Mucosa of rectum (tissue), 2 donors: ENCODE measurements around the gene KCNK3.
"Not testable (repeated sequence)": the region's sequence is repeated elsewhere in the genome, so short reads cannot be mapped to it uniquely, and the experiment has no call there.

Source experiments
- H3K27ac ChIP-seq, 2 donors: one replicate each; pipeline ENCODE4 v1.7.0; 2013; ENCODE audit warnings: inconsistent platforms in 2 of 2, low read depth in 2 of 2, low read length in 2 of 2
- H3K27me3 ChIP-seq, 2 donors: one replicate each; pipeline ENCODE4 v1.7.0; 2013; ENCODE audit warnings: low read length in 2 of 2; ENCODE audit not compliant: control insufficient read depth in 2 of 2, insufficient read depth in 2 of 2
- H3K36me3 ChIP-seq, 2 donors: one replicate each; pipeline ENCODE4 v1.7.0; 2013; ENCODE audit warnings: low read length in 2 of 2; ENCODE audit not compliant: control insufficient read depth in 2 of 2, insufficient read depth in 2 of 2
- H3K4me1 ChIP-seq, 2 donors: one replicate each; pipeline ENCODE4 v1.7.0; 2013; ENCODE audit warnings: low read length in 2 of 2, mild to moderate bottlenecking in 1 of 2; ENCODE audit not compliant: control insufficient read depth in 2 of 2, insufficient read depth in 2 of 2
- H3K4me3 ChIP-seq, 2 donors: one replicate each; pipeline ENCODE4 v1.7.0; 2013; ENCODE audit warnings: low read length in 2 of 2
- H3K9ac ChIP-seq, 2 donors: one replicate each; pipeline ENCODE4 v1.7.0; 2013; ENCODE audit warnings: low read length in 2 of 2, low read depth in 1 of 2, mild to moderate bottlenecking in 1 of 2
- H3K9me3 ChIP-seq, 2 donors: one replicate each; pipeline ENCODE4 v1.7.0; 2013; ENCODE audit warnings: low read length in 2 of 2; ENCODE audit not compliant: control insufficient read depth in 2 of 2
- donor health status: healthy.
- donor health status: Normal muscosa, but diverticular disease.

The KCNK3 gene

GRCh38 chr2:26750467-26750866, 57.9 kb downstream of the KCNK3 start:
- H3K27me3 ChIP-seq, H3K36me3 ChIP-seq, H3K4me3 ChIP-seq, H3K4me1 ChIP-seq, H3K9me3 ChIP-seq, H3K27ac ChIP-seq, H3K9ac ChIP-seq: not testable (repeated sequence)

GRCh38 chr2:26752656-26753055, 60.1 kb downstream of the KCNK3 start:
- Histone ChIP-seq H3K4me1 (no peaks in the 10 kb centered on the region), H3K9me3 (no peaks in the 10 kb centered on the region), H3K4me3 (no peak overlapping the region), H3K27ac (no peak overlapping the region), H3K9ac (no peak overlapping the region), H3K36me3 (no peaks in the 10 kb centered on the region), H3K27me3 (no peaks in the 10 kb centered on the region)

- Histone ChIP-seq H3K4me1 (no peaks in the 10 kb centered on the region), H3K27me3 (no peaks in the 10 kb centered on the region), H3K9ac (no peak overlapping the region), H3K27ac (no peak overlapping the region), H3K36me3 (no peaks in the 10 kb centered on the region), H3K9me3 (no peaks in the 10 kb centered on the region), H3K4me3 (no peak overlapping the region)
These were observed 62.0 kb downstream of the KCNK3 start for GRCh38 chr2:26754539-26754938.

GRCh38 chr2:26754972-26755670, 62.6 kb downstream of the KCNK3 start:
- H3K27me3 ChIP-seq = no peaks in the 10 kb centered on the region
- H3K9ac ChIP-seq = no peak overlapping the region
- no peak overlapping the region for H3K4me3 ChIP-seq
- H3K4me1 ChIP-seq = no peaks in the 10 kb centered on the region
- no peaks in the 10 kb centered on the region for H3K9me3 ChIP-seq
- no peak overlapping the region for H3K27ac ChIP-seq
- no peaks in the 10 kb centered on the region for H3K36me3 ChIP-seq

GRCh38 chr2:26756337-26756736, 63.8 kb downstream of the KCNK3 start:
- H3K9ac ChIP-seq = no peak overlapping the region
- no peaks in the 10 kb centered on the region for H3K36me3 ChIP-seq

GRCh38 chr2:26757873-26758789, 65.6 kb downstream of the KCNK3 start:
- Histone ChIP-seq H3K27me3 (no peaks in the 10 kb centered on the region), H3K9me3 (no peaks in the 10 kb centered on the region), H3K4me1 (no peaks in the 10 kb centered on the region), H3K4me3 (no peak overlapping the region), H3K9ac (no peak overlapping the region), H3K36me3 (no peaks in the 10 kb centered on the region), H3K27ac (no peak overlapping the region)

More at GRCh38 chr2:26756337-26756736, 63.8 kb downstream of the KCNK3 start:
- H3K4me3 ChIP-seq = no peak overlapping the region
- no peaks in the 10 kb centered on the region for H3K9me3 ChIP-seq
- no peaks in the 10 kb centered on the region for H3K27me3 ChIP-seq
- H3K27ac ChIP-seq = no peak overlapping the region
- no peaks in the 10 kb centered on the region for H3K4me1 ChIP-seq

- H3K4me1 ChIP-seq = peaks cover 0 to 2% of the 10 kb centered on the region in 2 donors
- no peaks in the 10 kb centered on the region for H3K9me3 ChIP-seq
- H3K4me3 ChIP-seq = no peak overlapping the region
- no peak overlapping the region for H3K27ac ChIP-seq
- no peaks in the 10 kb centered on the region for H3K27me3 ChIP-seq
- H3K9ac ChIP-seq = no peak overlapping the region
- H3K36me3 ChIP-seq = no peaks in the 10 kb centered on the region
These were observed 66.3 kb downstream of the KCNK3 start for GRCh38 chr2:26758790-26759321.

GRCh38 chr2:26759845-26760244, 67.3 kb downstream of the KCNK3 start:
- H3K9me3 ChIP-seq = no peaks in the 10 kb centered on the region
- no peaks in the 10 kb centered on the region for H3K27me3 ChIP-seq
- H3K27ac ChIP-seq = no peak overlapping the region
- peaks cover 4 to 7% of the 10 kb centered on the region in 2 donors for H3K4me1 ChIP-seq
- no peak overlapping the region for H3K4me3 ChIP-seq
- no peak overlapping the region for H3K9ac ChIP-seq
- H3K36me3 ChIP-seq = no peaks in the 10 kb centered on the region

GRCh38 chr2:26760991-26761390, 68.5 kb downstream of the KCNK3 start:
- H3K27me3 ChIP-seq, H3K9ac ChIP-seq, H3K27ac ChIP-seq, H3K9me3 ChIP-seq, H3K4me3 ChIP-seq, H3K36me3 ChIP-seq: not testable (repeated sequence)
- H3K4me1 ChIP-seq = peaks cover 11 to 17% of the 10 kb centered on the region in 2 donors

- no peaks in the 10 kb centered on the region for H3K27me3 ChIP-seq
- H3K4me1 ChIP-seq = peaks cover 11 to 17% of the 10 kb centered on the region in 2 donors
- no peaks in the 10 kb centered on the region for H3K36me3 ChIP-seq
- H3K9ac ChIP-seq = no peak overlapping the region
- no peak overlapping the region for H3K27ac ChIP-seq
- no peak overlapping the region for H3K4me3 ChIP-seq
- no peaks in the 10 kb centered on the region for H3K9me3 ChIP-seq
These were observed 70.5 kb downstream of the KCNK3 start for GRCh38 chr2:26763019-26763418.
